Liver (tissue), 9 donors: ENCODE measurements around the gene PCBP2. TPM values are rescaled to one million over a fixed set of nuclear protein-coding genes. Genes with fewer than 3 reads are reported as not detected.

ENCODE experiments used
- DNase-seq: peaks from one replicate; pipeline ENCODE4 v3.0.0-alpha.2; 2017; ENCODE audit warnings: low spot score
- H3K27ac ChIP-seq, 2 donors: one replicate each; pipeline ENCODE4 v1.7.0; 2013; ENCODE audit warnings: inconsistent platforms in 2 of 2, low read length in 2 of 2, control low read depth in 1 of 2, low read depth in 1 of 2, mild to moderate bottlenecking in 1 of 2
- H3K27me3 ChIP-seq, 4 donors: one replicate each; pipeline versions ENCODE4 v1.6.1 to v1.7.0; 2013; ENCODE audit warnings: low read length in 3 of 4, inconsistent platforms in 1 of 4, mild to moderate bottlenecking in 1 of 4, moderate library complexity in 1 of 4; ENCODE audit not compliant: control insufficient read depth in 4 of 4, insufficient read depth in 4 of 4
- H3K36me3 ChIP-seq, 4 donors: one replicate each; pipeline versions ENCODE4 v1.6.1 to v1.7.0; 2013; ENCODE audit warnings: low read length in 3 of 4, mild to moderate bottlenecking in 3 of 4, low read depth in 1 of 4, moderate library complexity in 1 of 4; ENCODE audit not compliant: control insufficient read depth in 4 of 4, insufficient read depth in 3 of 4
- H3K4me1 ChIP-seq, 4 donors: one replicate each; pipeline versions ENCODE4 v1.6.1 to v1.7.0; 2013; ENCODE audit warnings: low read length in 3 of 4, mild to moderate bottlenecking in 3 of 4, moderate library complexity in 1 of 4; ENCODE audit not compliant: control insufficient read depth in 4 of 4, insufficient read depth in 4 of 4
- H3K4me3 ChIP-seq, 3 donors: one replicate each; pipeline versions ENCODE4 v1.6.1 to v1.7.0; 2013; ENCODE audit warnings: low read length in 3 of 3, control low read depth in 1 of 3, low read depth in 1 of 3, mild to moderate bottlenecking in 1 of 3
- H3K9ac ChIP-seq, 2 donors: one replicate each; pipeline ENCODE4 v1.7.0; 2013; ENCODE audit warnings: low read length in 2 of 2, mild to moderate bottlenecking in 2 of 2, moderate library complexity in 2 of 2, control low read depth in 1 of 2, low read depth in 1 of 2
- H3K9me3 ChIP-seq, 4 donors: one replicate each; pipeline versions ENCODE4 v1.6.1 to v1.7.0; 2013; ENCODE audit warnings: low read length in 3 of 4; ENCODE audit not compliant: control insufficient read depth in 4 of 4
- ATF3 ChIP-seq: IDR thresholded peaks from 2 replicates; pipeline ENCODE4 v1.6.1; 2016; ENCODE audit warnings: antibody characterized with exemption
- EGR1 ChIP-seq, 2 donors: IDR thresholded peaks; 2 replicates each; pipeline ENCODE4 v1.6.1; 2016 to 2018; ENCODE audit warnings: antibody characterized with exemption in 2 of 2, low read depth in 2 of 2
- FOXA1 ChIP-seq: IDR thresholded peaks from 2 replicates; pipeline ENCODE4 v1.6.1; 2016; ENCODE audit warnings: antibody characterized with exemption
- FOXA2 ChIP-seq: IDR thresholded peaks from 2 replicates; pipeline ENCODE4 v1.6.1; 2016; ENCODE audit warnings: antibody characterized with exemption
- GABPA ChIP-seq, 2 donors: IDR thresholded peaks in 1 of 2; conservative IDR thresholded peaks in 1 of 2; 2 replicates each; pipeline ENCODE4 v1.6.1; 2016; ENCODE audit warnings: antibody characterized with exemption in 2 of 2, mild to moderate bottlenecking in 1 of 2, moderate library complexity in 1 of 2
- HNF4A ChIP-seq, 2 donors: conservative IDR thresholded peaks; 2 replicates each; pipeline ENCODE4 v1.6.1; 2016; ENCODE audit warnings: antibody characterized with exemption in 2 of 2, mild to moderate bottlenecking in 2 of 2
- HNF4G ChIP-seq: IDR thresholded peaks from 2 replicates; pipeline ENCODE4 v1.6.1; 2016; ENCODE audit warnings: antibody characterized with exemption
- JUND ChIP-seq, 2 donors: IDR thresholded peaks; 2 replicates each; pipeline ENCODE4 v1.6.1; 2016; ENCODE audit warnings: antibody characterized with exemption in 2 of 2
- MAX ChIP-seq: IDR thresholded peaks from 2 replicates; pipeline ENCODE4 v1.6.1; 2016; ENCODE audit warnings: antibody characterized with exemption
- NR2F2 ChIP-seq: IDR thresholded peaks from 2 replicates; pipeline ENCODE4 v1.6.1; 2016; ENCODE audit warnings: antibody characterized with exemption
- RAD21 ChIP-seq, 2 donors: IDR thresholded peaks; 2 replicates each; pipeline ENCODE4 v1.6.1; 2016; ENCODE audit warnings: antibody characterized with exemption in 2 of 2, mild to moderate bottlenecking in 2 of 2
- REST ChIP-seq: IDR thresholded peaks from 2 replicates; pipeline ENCODE4 v1.6.1; 2016; ENCODE audit warnings: antibody characterized with exemption, mild to moderate bottlenecking
- RXRA ChIP-seq, 2 donors: IDR thresholded peaks; 2 replicates each; pipeline ENCODE4 v1.6.1; 2017 to 2018; ENCODE audit warnings: antibody characterized with exemption in 2 of 2, mild to moderate bottlenecking in 1 of 2
- SP1 ChIP-seq: IDR thresholded peaks from 2 replicates; pipeline ENCODE4 v1.6.1; 2018; ENCODE audit warnings: antibody characterized with exemption, mild to moderate bottlenecking
- TAF1 ChIP-seq: conservative IDR thresholded peaks from 2 replicates; pipeline ENCODE4 v1.6.1; 2016; ENCODE audit warnings: antibody characterized with exemption, mild to moderate bottlenecking
- YY1 ChIP-seq: IDR thresholded peaks from 2 replicates; pipeline ENCODE4 v1.6.1; 2016; ENCODE audit warnings: antibody characterized with exemption, mild to moderate bottlenecking
- ZBTB33 ChIP-seq: IDR thresholded peaks from 2 replicates; pipeline ENCODE4 v1.6.1; 2016; ENCODE audit warnings: antibody characterized with exemption
- WGBS: extraction: QIAGEN DNeasy Blood & Tissue Kit; methylation state at CpG from one replicate; pipeline ENCODE4 v1.1.7; 2013; 5-methylcytosine and 5-hydroxymethylcytosine counted together
- polyA plus RNA-seq, 2 donors: library from polyadenylated mRNA; stranded (reverse) in 1 of 2; unstranded in 1 of 2; fragments of 200-250 nt in 1 of 2; fragments of >200 nt in 1 of 2; fragmentation: Nextera tagmentation in 1 of 2; extraction: Ambion mirVana in 1 of 2; gene quantifications; one replicate each; pipeline versions ENCODE4 v1.2.1 to v1.2.3, GENCODE V29; 2013 to 2015
- total RNA-seq, 2 donors: library from RNA; depleted of rRNA; stranded (reverse); fragments of >200 nt; gene quantifications; one replicate each; pipeline ENCODE4 v1.2.3, GENCODE V29; 2014
- TF ChIP-seq, protein P1 (sequence below): fragments of 150-350 bp; IDR thresholded peaks from 2 replicates; pipeline ENCODE4 v1.5.1; 2017; ENCODE audit warnings: improper control_type of control experiment, low read depth, low read length; ENCODE audit not compliant: missing input control
- donor health status: healthy.
- donor health status: healthy.
- donor health status: healthy.
- donor health status: healthy.
- donor health status: healthy.

PCBP2 gene
- total and polyA plus RNA-seq, 4 donors, result 130 to 377 (median 223) TPM

DNA sequence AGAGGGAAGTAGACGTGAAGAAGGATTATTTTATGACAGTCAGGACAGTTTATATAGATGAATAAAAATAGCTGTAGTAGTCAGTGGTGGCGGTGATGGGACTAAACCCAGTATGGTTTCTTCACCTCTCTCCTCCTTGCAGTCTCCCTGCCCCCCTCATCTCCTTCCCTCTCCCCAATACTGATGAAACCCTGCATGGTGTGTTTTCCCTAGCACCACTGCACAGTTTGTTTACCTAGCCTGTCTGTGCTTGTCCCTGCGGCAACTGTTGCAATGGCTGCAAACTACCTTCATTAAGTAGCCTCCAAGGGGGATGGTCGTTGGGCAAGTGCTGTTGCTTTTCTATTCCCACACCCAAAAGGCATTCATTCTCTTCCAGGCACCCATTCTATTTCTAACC lies 14.7 kb downstream of the PCBP2 start:
- H3K27ac ChIP-seq, result no peak overlapping the region
- WGBS, result 75% methylated on average over 4 of the region's 4 CpGs
- no peaks in the 10 kb centered on the region for H3K27me3 ChIP-seq
- TF ChIP-seq ZBTB33 (no peak), HNF4A (conservative IDR thresholded peaks at IDR 0.05) (no peak), RXRA (IDR thresholded peaks at IDR 0.05) (no peak), ATF3 (no peak), FOXA2 (no peak), YY1 (no peak), NR2F2 (no peak), HNF4G (no peak), FOXA1 (no peak), RAD21 (IDR thresholded peaks at IDR 0.05) (no peak), EGR1 (IDR thresholded peaks at IDR 0.05; ENCODE audit: low read depth in 2 of 2) (no peak), MAX (no peak), SP1 (no peak), GABPA (IDR thresholded peaks at IDR 0.05 in 1 of 2, conservative IDR thresholded peaks at IDR 0.05 in 1 of 2) (no peak), TAF1 (no peak), REST (no peak), JUND (IDR thresholded peaks at IDR 0.05) (no peak)
- TF ChIP-seq, protein P1, sequence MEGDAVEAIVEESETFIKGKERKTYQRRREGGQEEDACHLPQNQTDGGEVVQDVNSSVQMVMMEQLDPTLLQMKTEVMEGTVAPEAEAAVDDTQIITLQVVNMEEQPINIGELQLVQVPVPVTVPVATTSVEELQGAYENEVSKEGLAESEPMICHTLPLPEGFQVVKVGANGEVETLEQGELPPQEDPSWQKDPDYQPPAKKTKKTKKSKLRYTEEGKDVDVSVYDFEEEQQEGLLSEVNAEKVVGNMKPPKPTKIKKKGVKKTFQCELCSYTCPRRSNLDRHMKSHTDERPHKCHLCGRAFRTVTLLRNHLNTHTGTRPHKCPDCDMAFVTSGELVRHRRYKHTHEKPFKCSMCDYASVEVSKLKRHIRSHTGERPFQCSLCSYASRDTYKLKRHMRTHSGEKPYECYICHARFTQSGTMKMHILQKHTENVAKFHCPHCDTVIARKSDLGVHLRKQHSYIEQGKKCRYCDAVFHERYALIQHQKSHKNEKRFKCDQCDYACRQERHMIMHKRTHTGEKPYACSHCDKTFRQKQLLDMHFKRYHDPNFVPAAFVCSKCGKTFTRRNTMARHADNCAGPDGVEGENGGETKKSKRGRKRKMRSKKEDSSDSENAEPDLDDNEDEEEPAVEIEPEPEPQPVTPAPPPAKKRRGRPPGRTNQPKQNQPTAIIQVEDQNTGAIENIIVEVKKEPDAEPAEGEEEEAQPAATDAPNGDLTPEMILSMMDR, result no peak
- H3K9ac ChIP-seq, result no peak overlapping the region
- DNase-seq, result no peak
- H3K4me1 ChIP-seq, result peaks cover 0 to 6% (median 3%) of the 10 kb centered on the region in 4 donors
- H3K9me3 ChIP-seq, result no peaks in the 10 kb centered on the region
- peaks cover 30 to 98% (median 89%) of the 10 kb centered on the region in 4 donors for H3K36me3 ChIP-seq
- H3K4me3 ChIP-seq, result no peak overlapping the region
